Ramos (cell line): ENCODE measurements around the gene ABCA4.
"Not testable (repeated sequence)": the region's sequence is repeated elsewhere in the genome, so short reads cannot be mapped to it uniquely, and the experiment has no call there.

ENCODE experiments used
- in situ Hi-C: fragments of 300-500 bp; cut with MboI; formaldehyde crosslinking; loops from one replicate; pipeline ENCODE4 v1.14.3; 2022; ENCODE audit warnings: low sequenced_read_pairs; ENCODE audit not compliant: unreplicated experiment

The ABCA4 gene

GRCh38 chr1:94120991-94121390, at the start of gene ABCA4:
Gene ABCA4 (minus strand): TSS chr1:94121148. CDS start chr1:94121045, 103 bp downstream.
- in situ Hi-C loops = no loop called here

- in situ Hi-C loops = no loop called here
Observed at GRCh38 chr1:94169126-94169525, 48.2 kb upstream of the ABCA4 start.

- in situ Hi-C loops = no loop called here
Observed at GRCh38 chr1:94165843-94166242, 44.9 kb upstream of the ABCA4 start.

GRCh38 chr1:94164885-94165284, 43.9 kb upstream of the ABCA4 start:
- in situ Hi-C loops = not testable (repeated sequence)

- in situ Hi-C loops = not testable (repeated sequence)
Observed at GRCh38 chr1:94164121-94164520, 43.2 kb upstream of the ABCA4 start.

GRCh38 chr1:94163249-94163648, 42.3 kb upstream of the ABCA4 start:
- in situ Hi-C loops = not testable (repeated sequence)

- in situ Hi-C loops = no loop called here
Observed at GRCh38 chr1:94160811-94161210, 39.9 kb upstream of the ABCA4 start.

GRCh38 chr1:94156096-94156625, 35.2 kb upstream of the ABCA4 start:
- in situ Hi-C loops = no loop called here

GRCh38 chr1:94154989-94155388, 34.0 kb upstream of the ABCA4 start:
- in situ Hi-C loops = no loop called here

- in situ Hi-C loops = no loop called here
Observed at GRCh38 chr1:94153133-94153532, 32.2 kb upstream of the ABCA4 start.

- in situ Hi-C loops = not testable (repeated sequence)
Observed at GRCh38 chr1:94149166-94149565, 28.2 kb upstream of the ABCA4 start.

GRCh38 chr1:94146273-94146672, 25.3 kb upstream of the ABCA4 start:
- in situ Hi-C loops = no loop called here

- in situ Hi-C loops = no loop called here
Observed at GRCh38 chr1:94144836-94145235, 23.9 kb upstream of the ABCA4 start.

- in situ Hi-C loops = no loop called here
Observed at GRCh38 chr1:94143809-94144176, 22.8 kb upstream of the ABCA4 start.

- in situ Hi-C loops = no loop called here
Observed at GRCh38 chr1:94143173-94143808, 22.3 kb upstream of the ABCA4 start.

GRCh38 chr1:94142583-94142982, 21.6 kb upstream of the ABCA4 start:
- in situ Hi-C loops = no loop called here

GRCh38 chr1:94142022-94142421, 21.1 kb upstream of the ABCA4 start:
- in situ Hi-C loops = no loop called here

GRCh38 chr1:94132111-94132510, 11.2 kb upstream of the ABCA4 start:
- in situ Hi-C loops = no loop called here

- in situ Hi-C loops = no loop called here
Observed at GRCh38 chr1:94130851-94131595, 10.1 kb upstream of the ABCA4 start.

GRCh38 chr1:94126651-94127050, 5.7 kb upstream of the ABCA4 start:
- in situ Hi-C loops = no loop called here
